ENCODE data around the gene UNC45B.
"Not testable (repeated sequence)": the region's sequence is repeated elsewhere in the genome, so short reads cannot be mapped to it uniquely, and the experiment has no call there.

Gene UNC45B

GRCh38 chr17:35214631-35215273 lies 67.1 kb downstream of the UNC45B start:
- DNase-seq (ENCODE audit: low read depth): no peak

DNA sequence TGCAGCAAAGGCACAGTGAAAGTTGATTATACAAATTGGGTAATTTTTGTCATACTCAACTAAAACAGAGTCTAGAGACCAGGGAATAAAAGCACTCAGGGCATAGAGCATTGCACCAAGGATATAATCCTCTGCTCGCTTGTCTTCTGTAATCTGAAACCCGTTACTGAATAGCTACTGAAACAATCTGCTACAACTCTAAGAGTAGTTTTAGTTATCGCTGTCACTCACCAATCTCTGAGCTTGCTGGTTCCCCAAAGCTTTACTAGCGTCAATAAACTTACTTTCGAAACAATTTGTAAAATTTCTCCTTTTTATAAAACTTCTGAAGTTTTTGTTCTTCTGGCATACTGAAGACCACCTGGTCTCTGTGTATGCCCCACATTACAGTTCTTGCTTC lies 69.5 kb downstream of the UNC45B start:
- no peak for DNase-seq (ENCODE audit: low read depth)

DNA sequence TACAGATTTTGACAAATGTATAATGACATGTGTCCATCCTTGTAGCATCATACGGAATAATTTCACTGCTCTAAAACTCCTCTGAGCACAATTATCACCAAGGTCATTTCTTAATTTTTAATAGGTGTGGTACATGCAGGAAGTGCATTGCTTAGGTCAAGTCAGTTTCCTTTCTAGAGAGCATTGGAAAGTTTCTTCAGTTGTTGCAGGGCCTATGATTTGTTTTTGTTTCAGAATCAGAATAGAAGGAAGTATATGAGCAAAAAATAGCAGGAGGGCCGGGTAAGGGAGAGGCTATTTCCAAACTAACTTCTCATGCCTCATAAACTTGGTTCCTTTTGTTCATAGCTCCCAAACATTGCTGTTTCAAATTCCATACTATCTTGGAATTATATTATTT lies 71.3 kb downstream of the UNC45B start:
- no peak for DNase-seq (ENCODE audit: low read depth)

DNA sequence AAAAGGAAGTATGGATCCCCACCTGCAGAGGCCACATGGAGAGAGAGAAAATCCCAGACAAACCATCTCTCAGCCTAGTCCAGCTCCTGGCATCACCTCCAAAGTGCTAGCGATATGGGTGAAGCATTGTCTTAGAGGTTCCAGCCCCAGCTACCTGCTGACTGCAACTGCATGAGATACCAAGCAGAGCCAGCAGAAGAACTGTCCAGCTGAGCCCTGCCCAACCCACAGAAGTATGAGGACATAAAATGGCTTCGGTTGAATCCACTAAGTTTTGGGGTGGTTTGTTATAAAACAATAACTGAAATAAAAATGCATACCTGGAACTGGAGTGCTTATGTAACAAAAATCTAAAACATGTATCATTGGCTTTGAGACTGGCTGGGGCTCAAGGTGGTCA lies 74.8 kb downstream of the UNC45B start:
- no peak for DNase-seq (ENCODE audit: low read depth)

DNA sequence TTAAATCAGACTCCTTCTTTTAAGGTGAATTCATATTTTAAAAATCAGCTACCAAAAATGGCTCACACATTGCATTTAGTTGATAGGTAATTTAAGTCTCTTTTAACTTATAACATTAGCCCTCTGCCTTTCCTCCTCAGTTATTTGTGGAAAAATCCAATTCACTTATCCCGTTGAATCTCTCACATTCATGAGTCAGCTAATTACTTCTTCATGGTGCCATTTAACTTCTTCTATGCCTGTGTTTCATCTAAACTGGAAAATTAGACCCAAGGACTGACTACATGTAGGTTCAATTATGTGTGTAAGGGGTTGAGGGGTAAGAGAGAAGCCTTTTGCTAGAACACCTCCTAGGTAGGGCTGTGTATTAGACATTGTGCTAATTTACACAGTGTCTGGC lies 76.8 kb downstream of the UNC45B start:
- DNase-seq (ENCODE audit: low read depth): no peak

DNA sequence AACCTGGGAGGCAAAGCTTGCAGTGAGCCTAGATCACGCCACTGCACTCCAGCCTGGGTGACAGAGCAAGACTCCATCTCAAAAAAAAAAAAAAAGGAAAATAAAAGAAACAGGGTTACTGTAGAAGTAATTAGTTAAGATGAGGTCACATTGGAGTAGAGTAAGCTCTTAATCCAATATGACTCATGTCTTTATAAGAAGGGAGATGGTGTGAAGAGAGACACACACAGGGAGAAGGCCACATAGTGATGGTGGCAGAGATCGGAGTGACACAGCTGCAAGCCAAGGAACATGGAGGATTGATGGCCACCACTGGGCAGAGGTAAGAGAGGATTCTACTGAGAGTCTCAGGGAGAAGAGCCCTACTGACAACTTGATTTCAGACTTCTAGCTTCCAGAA lies 79.9 kb downstream of the UNC45B start:
- no peak for DNase-seq (ENCODE audit: low read depth)

DNA sequence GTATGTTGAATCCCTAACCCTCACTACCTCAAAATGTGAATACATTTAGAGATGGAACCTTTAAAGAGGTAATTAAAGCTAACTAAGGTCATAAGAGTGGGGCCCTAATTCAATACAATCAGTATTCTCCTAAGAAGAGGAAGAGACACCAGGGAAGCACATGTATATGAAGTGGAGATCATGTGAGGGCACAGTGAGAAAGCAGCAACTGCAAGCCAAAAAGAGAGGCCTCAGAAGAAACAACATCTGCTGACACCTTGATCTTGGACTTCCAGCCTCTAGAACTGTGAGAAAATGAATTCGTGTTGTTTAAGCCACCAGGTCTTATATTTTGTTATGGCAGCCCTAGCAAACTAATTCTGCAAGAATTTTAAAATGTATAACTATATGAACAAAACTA lies 82.0 kb downstream of the UNC45B start:
- no peak for DNase-seq (ENCODE audit: low read depth)

DNA sequence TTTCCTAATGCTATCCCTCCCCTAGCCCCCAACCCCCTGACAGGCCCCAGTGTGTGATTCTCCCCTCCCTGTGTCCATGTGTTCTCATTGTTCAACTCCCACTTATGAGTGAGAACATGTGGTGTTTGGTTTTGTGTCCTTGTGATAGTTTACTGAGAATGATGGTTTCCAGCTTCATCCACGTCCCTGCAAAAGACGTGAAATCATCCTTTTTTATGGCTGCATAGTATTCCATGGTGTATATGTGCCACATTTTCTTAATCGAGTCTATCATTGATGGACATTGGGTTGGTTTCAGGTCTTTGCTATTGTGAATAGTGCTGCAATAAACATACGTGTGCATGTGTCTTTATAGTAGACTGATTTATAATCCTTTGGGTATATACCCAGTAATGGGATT lies 86.7 kb downstream of the UNC45B start:
- not testable (repeated sequence) for DNase-seq (ENCODE audit: low read depth)

DNA sequence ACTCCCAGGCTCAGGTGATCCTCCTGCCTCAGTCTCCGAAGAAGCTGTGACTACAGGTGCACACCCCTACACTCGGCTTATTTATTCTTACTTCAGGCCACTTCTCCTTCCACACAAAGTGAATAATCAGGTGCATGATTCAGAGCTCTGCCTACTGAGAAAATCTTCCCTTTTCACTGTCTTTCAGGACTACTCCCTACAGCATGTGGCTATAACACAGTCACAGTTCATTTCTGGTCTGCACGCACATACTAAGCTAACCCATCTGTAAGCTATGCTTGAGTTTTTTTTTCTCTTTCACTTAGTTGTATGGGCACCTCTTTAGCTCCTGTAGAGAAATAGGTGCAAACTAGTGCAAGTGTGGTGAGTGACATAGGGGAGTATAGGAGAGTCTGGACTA lies 87.7 kb downstream of the UNC45B start:
- no peak for DNase-seq (ENCODE audit: low read depth)

- DNase-seq (ENCODE audit: low read depth): no peak
Measured at GRCh38 chr17:35235917-35236316, 88.3 kb downstream of the UNC45B start.

- peak; percentile 5 for DNase-seq (ENCODE audit: low read depth)
Measured at GRCh38 chr17:35236821-35237220, 89.2 kb downstream of the UNC45B start.

DNA sequence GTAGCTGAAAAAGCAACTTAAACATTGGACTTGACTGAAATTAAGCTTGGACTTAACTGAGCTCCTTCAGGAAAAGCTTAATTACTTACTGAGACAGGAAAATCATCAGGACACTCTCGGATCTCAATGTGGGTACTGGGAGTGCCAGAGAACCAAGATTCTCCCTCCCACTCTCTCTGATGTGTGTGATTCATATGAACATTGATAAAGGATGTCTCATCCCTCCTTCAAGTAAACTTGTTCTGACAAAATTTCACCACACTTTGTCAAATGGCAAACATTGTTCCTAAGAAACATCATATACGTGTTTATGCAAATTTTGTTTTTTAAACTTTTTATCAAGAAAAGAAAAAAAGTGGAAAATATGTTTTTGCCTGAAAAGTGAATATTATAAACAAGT lies 91.2 kb downstream of the UNC45B start:
- peak; percentile 21 for DNase-seq (ENCODE audit: low read depth)

Data from stromal cell of bone marrow (primary cell).